NCI-H2081 treated with DMSO at 0.1 percent for 48 hours (cell line): ENCODE measurements around the gene SEMA3C.
"Not testable (repeated sequence)": the region's sequence is repeated elsewhere in the genome, so short reads cannot be mapped to it uniquely, and the experiment has no call there.

Source experiments
- DNase-seq: peaks from one replicate; lab custom pipeline; 2025; lab: John Stamatoyannopoulos, UW

The SEMA3C gene

DNA sequence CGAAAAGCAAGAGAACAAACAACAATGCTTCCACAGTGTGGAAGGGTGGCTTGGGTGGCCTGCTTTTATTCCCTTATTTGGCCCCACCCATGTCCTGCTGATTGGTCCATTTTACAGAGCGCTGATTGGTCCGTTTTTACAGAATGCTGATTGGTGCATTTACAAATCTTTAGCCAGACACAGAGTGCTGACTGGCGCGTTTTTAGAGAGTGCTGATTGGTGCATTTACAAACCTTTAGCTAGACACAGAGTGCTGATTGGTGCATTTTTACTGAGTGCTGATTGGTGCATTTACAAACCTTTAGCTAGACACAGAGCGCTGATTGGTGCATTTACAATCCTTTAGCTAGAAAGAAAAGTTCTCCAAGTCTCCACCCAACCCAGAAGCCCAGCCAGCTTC is 8.1 kb upstream of the SEMA3C start:
- not testable (repeated sequence) for DNase-seq

DNA sequence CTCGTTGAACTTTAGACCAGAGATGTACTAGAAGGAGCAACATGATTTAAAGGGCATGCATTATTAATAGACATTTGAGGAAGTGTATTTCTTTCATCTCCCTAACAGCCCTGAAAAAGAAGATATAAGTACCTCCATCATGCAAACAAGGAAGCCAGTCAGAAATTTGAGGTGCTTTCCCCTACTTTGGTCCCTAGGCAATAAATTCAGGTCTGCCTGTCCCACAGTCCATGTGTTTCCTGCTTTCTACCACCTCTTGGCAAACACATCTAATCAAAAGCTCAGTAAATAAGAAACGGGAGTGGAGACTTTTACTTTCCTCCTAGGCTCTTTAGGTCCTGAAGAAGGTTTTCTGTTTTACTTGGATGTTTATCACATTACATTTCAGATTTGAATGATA is 5.2 kb upstream of the SEMA3C start:
- DNase-seq: no peak

DNA sequence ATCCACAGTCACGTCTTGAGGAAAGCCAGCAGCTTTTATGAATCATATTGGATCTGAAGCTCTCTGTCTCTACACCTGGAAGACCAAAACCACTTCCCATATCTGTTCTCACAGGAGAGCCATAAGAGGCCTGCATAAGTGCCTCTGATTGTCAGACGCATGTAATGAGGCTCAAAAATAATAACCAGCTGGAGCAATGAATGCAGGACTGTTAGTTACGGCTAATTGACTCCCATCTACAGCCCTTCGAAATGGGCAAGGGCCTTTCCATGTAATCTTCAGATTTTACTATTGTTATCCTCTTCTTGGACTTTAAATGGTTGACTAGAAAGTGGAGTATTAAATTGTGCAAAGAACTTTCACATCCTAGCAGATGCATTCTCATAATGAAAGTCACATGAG is 4.4 kb upstream of the SEMA3C start:
- DNase-seq: peak; percentile 55

DNA sequence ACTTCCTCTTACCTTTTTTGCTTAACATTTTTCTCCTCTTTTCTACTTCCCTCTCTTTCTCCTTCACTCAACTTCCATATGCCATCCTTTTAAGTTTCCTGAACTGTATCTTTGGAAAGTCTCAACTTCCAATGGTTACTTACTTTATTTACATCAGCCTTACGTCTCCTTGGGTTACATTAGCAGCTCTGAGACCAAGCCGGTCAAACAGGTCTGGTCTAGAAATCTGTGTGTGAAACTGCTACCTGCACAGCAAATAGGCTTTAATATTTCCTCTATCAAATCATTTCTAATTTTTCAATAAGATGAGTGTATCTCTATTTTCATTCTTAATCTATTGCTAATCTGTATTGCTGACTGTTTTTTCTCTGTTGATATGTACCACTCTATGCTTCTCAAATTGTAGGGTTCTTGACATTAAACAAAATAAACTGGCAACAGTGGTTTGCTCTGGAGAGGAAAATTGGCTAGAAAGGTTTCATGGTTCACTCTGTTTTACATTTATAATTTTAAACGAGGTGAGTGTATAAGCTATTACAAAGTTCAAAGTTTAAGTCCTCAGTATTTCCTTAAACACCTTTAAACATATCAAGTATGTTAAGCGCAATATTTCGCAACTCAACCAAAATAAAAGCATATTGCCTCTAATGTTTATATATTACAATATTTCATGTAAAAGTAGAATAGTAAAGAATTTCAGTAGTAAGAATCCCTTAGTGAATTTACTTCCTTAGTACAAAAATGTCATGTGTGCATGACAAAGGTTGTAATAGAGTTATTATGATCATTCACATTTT is 3.6 kb upstream of the SEMA3C start:
- no peak for DNase-seq

DNA sequence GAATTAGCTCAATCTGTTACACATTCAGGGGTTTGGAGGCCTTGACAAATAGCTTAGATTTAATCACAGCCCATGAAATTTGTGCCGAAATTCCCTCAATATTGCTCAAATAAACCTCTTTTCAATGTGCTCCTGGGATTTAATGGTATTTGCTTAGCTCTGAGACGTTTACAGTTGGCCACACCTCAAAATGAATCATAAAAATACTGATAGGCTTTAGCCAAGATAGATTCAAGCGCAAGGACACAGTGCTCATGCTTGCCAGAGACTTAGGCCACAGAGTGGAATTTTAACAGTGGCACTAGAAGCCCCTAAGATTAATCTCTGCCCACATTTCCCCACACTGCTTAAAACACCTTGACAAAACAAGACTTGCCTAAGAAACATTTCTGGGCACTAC is 2.3 kb upstream of the SEMA3C start:
- DNase-seq: no peak

DNA sequence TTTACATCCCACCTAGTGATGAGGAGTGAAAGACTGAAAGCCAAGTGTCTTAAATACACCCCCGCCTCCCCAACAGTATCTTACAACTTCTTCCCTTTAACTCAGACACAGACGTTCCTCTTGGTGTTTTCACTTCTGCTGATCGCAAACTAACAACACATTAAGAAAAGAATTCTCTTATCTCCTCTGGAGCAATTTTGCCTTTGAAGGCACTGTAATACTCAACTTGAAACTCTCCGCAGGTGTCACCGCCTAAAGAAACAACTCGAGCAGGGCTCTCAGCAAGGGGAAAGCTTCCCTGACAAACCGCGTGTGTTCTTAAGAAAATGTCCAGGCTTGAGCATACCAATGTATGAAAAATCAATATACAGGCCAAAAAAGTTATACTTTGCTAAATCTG is 452 bp downstream of the SEMA3C start:
- no peak for DNase-seq

DNA sequence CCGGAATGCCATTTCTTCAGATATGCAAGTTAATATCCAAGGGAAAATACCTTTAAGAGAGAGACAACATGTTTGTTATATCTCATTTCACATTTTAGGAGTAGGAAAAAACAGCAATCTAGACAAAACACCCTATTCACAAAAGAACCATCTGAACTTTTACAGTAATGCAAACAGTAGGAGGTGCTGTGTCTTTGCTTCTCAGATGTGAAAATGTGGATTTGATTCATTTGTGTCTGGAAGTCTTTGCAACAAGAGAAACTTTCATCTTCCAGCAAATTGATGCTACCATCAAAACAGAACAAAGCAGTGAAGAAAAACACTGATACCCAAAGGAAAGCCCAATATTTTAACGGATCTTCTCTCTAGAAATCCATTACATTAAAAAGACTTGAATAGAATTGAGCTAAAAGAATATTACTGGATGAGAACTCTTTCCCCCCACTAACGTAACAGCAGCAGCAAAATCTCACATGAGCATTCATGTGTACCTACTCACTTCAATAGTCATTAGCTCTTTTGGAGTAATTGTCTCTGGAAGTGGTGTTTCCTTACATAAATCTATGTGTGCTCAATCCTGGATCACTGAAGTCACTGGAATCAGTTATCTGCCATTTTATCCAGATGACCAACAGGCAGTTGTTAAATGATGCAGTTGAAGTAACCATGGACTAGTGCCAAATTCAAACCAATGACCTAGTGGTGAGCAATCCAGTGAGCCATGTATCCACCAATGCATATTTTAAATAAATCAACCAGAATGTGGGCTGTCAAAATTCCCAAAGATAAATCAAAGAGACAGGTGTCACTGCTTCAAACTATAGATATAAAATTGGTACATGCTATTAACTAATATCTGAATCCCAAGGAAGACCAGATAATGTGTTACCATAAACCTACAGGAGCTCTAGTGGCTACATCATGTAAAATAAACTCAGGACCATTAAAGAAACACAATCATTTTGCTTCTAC is 1.8 kb downstream of the SEMA3C start:
- no peak for DNase-seq

DNA sequence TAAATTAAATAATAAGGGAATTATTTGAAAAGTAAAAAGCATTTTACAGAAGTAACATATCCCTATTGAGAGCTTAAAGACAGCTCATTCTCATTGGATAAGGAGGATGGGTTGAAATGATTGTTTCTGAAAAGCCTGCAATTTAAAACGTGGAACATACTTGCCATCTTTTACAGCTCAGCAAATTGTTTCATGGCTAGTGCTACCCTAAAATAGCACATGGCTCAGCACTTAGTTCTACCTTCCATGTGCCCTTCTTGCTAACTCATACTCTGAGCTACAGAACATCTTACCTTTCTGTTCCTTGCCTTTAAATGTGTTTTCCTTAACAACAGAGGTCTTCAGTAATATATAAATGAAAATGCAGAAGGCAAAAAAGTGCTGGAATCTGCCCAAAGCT is 8.6 kb downstream of the SEMA3C start:
- DNase-seq: no peak

DNA sequence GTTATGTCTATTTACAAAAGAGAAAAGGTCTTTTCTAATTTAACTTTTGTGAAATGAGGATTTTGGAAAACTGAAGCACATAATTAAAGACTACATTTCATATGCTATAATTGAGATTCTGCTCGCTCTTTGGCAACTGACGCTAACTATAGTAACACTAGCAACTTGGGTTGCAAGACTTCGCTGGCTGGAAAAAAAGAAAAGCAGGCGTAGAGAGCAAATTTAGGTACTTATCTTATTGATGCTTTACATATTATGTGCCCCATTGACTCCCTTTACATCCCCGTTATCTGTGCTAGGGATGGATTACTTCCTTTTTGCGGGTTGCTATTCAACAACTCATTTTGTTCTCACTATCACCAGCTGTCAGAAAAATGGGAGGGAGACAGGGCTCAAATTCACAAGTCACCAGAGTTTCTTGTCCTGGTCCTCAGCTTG is 10.5 kb downstream of the SEMA3C start:
- no peak for DNase-seq

DNA sequence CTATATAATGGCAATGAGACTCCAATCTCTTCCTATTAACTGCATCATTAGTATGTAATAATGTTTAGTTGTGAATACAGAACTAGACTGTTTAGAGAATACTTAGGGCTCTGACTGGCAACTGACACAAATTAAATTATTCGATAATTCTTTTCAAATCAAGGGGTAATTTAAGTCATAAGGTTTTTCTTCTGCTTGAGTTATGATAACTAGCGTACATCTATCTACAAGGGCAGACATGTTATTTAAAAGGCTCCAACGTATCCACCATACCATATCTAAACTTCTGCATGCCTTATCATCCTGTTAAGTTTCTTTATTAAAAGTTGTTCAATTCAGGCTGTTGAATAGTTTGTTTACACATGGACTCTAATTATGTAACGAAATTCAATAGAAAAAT is 11.2 kb downstream of the SEMA3C start:
- no peak for DNase-seq

DNA sequence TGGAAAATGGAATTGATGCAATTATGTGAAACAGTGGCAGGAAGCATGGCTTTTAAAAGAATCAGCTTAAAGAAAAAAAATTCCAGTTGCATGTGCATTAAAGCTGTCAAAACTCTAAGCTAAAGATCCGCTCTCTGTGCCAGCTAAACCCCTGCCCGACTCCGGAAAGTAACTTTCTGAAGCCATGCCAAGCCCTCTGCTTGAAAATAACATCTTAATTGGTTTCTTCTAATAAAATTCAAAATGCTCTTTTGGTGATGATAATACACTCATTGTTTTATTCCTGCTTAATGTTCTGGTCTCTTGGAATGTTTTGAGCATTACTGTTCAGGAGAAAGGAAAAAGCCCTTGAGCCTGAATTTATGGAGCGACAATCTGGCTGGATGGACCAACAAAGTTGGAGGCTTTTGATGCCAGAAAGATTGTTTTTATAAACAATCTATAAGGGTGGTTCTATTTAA is 11.7 kb downstream of the SEMA3C start:
- DNase-seq: no peak

DNA sequence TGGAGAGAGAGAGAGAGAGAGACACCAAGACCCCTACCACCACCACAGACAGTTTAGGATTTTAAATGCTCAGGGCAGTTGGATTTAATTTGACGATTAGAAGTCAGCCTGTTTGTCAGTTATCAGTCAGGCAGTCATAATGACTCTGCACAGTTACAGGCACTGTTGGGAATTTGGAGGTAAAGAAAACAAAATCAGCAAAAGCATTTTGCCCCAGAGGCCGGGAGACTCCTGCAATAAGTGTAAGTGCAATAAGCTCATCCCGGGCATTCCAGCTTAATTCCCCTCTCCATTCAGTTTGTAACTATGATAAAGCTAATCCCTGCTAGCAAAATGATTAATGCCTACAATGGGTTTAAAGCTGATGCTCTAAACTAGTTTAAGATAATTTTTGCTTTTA is 13.5 kb downstream of the SEMA3C start:
- no peak for DNase-seq

DNA sequence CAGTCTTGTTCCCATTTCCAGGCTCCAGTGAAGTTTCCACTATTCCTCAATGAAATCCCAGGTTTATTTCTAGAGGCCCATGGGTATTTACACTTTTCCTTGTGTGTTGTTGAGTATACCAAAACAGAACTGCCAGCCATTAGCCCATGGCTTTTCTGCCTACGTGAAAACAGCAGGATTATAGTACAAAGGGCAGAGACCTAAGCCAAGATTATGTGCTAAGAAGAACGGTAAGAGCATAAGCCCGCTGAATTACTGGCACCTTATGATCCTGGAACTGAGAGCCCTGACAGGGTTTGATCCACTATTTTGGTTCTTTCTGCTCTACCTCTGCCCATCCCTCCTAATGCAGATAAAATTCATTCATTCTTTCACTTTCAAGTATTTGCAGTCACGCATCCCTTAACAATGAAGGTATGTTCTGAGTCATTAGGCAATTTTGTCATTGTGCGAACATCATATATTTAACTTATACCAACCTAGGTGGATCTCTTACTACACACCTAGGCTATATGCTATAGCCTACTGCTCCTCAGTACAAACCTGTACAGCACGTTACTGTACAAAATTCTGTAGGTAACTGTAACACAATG is 16.0 kb downstream of the SEMA3C start:
- no peak for DNase-seq

DNA sequence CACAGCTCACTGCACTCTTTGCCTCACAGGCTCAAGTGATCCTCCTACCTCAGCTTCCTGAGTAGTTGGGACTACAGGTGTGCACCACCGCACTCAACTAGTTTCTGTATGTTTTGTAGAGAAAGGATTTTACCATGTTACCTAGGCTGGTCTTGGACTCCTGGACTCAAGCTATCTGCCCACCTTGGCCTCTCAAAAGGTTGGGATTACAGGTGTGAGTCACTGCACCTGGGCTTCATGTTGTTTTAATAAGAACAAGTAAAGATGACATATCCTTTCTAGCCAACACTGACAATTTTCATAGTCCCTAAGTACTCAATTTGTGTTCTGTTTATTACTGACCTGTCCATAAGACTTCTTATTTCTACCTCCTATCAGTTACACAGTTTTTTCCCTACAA is 16.8 kb downstream of the SEMA3C start:
- DNase-seq: no peak

DNA sequence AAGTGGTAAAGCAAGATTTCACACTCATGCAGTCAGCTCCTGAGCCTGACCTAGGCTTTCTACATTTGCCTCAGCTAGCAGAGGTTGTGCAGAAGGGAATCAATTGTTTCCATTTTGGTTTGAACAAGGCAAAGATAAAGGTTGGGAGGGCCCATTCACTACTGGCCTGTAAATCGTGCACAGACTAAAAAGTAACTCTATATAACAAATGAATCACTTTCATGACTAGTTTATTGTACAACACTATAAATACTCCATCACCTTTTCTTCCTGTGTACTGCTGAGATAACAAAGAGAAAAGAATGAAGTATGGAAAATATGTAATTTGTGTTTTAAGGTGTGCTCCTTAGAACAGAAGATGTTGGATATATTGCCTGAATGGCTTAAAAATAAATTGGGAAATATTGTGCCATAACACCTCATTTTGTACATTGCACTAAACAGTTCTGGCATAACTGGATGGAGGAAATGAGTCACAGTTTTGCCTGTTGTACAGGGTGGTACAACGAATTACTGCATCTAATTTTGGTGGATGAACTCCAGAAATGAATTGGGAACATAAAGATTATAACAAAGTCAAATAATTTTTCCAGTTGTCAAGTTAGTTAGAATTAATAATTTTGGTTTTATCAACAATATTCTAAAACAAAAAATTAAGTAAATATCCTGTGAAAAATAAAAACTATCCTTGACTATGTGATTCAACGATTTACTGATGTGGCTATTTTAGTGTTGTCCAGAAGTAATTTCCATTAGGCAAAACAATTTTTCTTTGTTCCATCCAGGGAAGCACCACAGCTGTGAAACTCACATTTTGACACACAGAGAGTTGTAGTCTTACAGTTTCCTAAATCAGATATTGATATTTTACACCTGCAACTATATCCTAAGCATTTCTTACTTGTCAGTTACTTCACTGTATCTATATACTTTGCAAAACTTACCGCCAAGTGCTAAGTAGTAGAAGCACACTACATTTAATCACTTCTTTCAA is 18.0 kb downstream of the SEMA3C start:
- no peak for DNase-seq

DNA sequence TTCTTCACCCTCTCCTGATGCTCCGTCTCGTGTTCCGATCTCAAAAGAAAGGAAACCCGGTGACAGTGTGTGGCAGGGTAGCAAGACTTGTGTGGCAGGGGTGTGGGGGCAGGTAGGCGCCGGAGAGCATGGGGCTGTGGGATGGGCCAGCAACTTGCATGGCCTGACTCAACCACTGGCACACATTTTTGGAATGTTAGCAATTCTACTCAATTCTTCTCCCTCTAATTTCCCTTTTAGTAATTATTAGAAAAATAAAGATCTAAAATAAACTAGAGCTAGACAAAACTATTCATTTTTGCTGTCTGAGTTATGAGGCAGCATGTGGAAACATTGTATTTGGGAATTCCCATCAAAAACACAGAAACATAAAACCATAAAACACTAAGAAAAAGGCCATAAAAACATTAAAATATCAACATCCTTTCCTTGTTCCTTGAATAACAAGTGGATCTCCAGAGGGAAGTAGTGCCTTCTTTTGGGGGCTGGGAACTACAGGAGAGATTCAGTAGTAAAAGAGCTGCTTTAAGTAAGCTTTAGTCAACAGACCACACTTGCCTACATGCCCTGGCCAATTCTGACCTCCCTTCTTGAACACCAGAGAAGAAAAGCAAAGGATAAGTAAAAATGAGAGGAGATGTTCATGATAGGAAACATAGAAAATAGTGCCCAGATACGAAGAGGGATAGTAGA is 21.8 kb downstream of the SEMA3C start:
- no peak for DNase-seq

DNA sequence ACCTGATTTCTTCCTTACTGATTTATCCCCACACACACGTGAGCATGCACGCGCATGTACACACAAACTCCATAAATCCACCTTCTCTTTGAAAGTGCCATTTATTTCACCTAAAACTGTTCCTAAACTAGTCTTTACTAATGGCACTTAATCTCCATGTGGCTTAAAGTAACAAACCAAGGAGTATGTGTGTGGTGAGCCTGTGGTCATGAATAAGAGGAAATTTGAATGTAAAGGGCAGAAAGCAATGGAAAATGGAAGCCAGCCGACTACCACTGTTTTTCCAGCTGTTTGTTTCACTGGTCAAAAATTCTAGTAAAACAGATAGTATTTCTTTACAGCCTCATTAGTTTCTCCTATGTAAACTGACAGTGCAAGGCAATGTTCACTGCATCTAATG is 23.8 kb downstream of the SEMA3C start:
- no peak for DNase-seq

DNA sequence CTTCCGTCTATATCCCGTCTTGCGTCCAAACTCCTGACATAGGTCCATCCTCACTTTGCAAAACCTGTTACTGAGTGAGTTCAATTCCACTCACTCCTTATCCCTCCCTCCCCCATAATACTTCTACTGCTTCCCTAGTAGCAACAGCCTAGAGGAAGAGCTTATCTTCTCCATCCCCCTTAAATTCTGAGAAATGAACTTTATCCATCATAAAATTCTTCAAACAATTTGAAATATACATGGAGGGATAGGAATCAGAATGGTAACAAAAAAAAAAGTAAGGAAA is 27.6 kb downstream of the SEMA3C start:
- no peak for DNase-seq

DNA sequence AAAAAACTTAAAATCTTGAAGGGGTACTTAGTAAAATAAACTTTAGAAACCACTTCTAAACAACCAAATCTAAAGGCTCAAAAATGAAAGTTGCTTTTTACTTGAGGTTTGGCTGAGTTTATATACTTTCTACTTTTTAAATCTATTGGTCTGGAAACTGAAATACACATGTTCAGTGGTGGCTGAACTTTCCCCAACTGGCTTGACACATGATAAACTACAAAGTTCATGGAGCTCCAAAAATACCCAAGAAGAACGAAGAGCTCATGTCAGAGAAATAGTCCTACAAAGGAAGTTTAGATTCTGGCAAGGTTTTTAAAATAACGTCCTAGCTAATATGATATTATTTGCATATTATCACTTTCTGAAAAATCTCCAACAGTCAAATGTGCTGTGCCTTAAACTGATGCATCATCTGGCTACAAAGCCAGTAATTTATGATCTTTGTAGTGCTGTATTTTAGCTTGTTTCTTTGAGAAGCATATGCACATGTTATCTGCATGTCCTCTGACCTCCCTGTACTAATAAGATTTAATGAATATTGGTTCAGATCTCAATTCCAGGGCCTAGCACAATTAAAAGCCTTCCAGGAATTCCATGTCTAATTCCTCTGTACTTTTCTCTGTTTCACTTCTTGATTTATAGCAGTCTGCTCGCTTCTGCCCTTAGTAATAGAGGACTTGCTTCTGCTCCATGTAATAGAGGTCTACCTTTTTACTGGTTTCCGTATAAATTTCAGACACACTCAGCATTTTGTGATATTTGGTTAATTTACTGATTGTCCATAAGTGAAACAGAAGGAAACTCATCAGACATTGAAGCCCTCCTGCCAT is 28.2 kb downstream of the SEMA3C start:
- DNase-seq: no peak

DNA sequence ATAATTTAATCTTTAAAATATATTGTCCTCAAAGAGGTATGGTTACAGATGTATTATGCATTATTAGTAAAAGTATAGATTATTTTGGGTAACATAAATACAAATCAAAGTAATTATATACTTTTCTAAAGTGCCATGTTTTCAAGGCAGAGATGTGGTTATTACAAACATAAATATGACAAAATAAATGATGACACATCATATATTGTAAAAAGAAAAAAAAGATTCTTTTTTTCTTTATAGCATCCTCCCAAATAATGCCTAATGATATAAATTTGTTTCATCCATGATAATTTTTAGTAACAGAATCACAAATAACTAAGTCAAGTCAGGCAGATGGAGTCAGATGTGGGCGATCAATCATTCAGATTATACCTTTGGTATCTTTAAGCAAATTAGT is 29.3 kb downstream of the SEMA3C start:
- no peak for DNase-seq
